LNCAP (cell line): ENCODE data around the gene KRTAP4-6.

ENCODE experiments used
- TF ChIP-seq, protein P1 (sequence below): fragments of 450-650 bp; IDR thresholded peaks from 2 replicates; pipeline ENCODE4 v1.5.1; 2017; ENCODE audit warnings: mild to moderate bottlenecking

KRTAP4-6 gene

DNA sequence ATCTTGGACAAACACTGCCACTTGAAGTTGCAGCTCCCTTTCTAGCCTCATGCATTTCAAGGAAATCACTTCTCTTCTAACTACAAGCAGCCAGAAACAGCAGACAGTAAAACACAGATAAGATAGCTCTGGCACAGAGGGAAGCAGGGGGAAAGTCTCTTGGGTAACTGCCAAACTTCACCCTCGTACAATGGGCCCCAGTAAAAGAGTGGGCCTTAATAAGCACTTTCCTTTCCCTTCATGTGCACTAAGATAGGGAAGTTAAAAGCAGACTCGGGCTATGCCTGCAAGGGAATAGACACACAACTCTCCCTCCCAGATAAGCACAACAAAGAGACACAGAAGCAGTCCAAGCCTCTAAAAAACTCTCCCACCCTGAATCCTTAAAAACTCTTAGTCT is 13.5 kb upstream of the KRTAP4-6 start:
- TF ChIP-seq, protein P1, sequence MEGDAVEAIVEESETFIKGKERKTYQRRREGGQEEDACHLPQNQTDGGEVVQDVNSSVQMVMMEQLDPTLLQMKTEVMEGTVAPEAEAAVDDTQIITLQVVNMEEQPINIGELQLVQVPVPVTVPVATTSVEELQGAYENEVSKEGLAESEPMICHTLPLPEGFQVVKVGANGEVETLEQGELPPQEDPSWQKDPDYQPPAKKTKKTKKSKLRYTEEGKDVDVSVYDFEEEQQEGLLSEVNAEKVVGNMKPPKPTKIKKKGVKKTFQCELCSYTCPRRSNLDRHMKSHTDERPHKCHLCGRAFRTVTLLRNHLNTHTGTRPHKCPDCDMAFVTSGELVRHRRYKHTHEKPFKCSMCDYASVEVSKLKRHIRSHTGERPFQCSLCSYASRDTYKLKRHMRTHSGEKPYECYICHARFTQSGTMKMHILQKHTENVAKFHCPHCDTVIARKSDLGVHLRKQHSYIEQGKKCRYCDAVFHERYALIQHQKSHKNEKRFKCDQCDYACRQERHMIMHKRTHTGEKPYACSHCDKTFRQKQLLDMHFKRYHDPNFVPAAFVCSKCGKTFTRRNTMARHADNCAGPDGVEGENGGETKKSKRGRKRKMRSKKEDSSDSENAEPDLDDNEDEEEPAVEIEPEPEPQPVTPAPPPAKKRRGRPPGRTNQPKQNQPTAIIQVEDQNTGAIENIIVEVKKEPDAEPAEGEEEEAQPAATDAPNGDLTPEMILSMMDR: no peak

DNA sequence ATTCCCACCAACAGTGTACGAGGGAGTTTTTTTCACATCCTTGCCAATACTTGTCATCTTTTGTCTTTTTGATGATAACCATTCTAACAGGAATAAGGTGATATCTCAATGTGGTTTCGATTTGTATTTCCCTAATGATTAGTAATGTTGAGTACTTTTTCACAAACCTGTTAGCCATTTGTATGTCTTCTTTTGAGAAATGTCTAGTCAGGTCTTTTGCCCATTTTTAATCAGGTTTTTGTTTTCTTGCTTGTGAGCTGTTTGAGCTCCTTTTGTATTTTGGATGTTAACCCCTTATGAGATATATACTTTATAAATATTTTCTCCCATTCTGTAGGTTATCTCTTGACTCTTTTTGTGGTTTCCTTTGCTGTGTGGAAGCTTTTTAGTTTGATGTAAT is 11.2 kb upstream of the KRTAP4-6 start:
- TF ChIP-seq, protein P1: no peak

DNA sequence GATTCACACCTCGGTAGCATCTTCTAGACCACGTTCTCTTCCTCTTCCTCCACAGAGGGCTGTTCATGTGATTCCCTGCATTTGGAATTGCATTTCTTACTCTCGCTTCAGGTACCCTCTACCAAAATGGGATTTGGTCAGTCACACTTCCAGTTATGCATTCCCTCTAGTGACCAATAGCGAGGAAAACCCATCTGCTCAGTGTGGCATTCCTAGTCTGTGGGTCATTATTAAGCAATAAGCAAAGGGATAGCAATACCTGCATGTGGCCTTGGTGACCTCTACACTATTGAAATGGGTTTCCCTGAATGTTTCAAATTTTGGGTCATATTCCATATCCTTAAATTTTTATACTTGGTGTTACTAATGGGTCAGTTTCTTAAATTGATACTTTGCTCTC is 9.7 kb upstream of the KRTAP4-6 start:
- TF ChIP-seq, protein P1: no peak

DNA sequence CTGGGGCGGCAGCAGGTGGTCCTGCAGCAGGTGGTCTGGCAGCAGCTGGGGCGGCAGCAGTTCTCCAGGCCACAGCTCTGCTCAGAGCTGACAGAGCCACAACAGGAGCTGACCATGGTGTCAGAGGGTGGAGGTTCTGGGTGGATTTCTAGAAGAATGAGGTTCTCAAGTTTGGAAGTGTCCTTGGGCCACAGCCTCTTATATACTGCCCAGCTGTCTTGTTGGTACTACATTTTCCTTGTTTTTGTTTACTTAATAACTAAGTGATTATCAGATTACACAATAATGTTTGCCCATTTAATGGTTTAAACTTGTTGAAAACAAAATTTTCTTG is 9.3 kb upstream of the KRTAP4-6 start, which contains the start of gene KRTAP4-5:
TSS of gene KRTAP4-5 (minus strand) at position 174 of the 334 bp plus-strand sequence. CDS start at position 116, 58 bp downstream.
- TF ChIP-seq, protein P1: no peak

DNA sequence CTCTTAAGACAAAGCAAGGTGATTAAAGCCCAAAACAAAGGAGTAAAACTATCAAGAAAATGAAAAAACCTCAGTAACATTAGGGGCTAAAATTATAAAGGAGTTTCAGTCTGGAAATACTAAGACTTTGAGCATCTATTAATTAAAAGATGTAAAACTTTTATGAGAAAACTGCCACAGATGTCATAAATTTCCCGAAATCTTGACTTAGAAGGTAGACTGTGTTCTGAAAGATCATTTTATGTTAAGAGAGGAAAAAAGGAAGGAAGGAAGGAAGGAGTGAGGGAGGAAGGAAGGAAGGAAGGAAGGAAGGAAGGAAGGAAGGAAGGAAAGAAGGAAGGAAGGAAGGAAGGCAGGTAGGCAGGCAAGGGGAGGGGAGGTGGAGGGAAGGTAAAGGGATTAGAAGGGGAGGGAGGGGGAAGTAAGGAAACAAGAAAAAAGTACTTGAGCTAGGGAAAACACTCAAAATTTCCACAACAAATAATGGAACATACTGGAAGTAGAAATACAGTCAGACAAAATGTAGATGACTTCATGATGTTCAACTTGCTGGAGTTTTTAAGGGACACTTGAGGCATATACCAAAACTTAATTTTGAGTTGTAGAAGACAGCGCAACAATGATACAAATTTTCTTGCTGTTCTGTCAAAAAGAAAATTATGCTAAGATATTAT is 7.3 kb upstream of the KRTAP4-6 start:
- TF ChIP-seq, protein P1: no peak

DNA sequence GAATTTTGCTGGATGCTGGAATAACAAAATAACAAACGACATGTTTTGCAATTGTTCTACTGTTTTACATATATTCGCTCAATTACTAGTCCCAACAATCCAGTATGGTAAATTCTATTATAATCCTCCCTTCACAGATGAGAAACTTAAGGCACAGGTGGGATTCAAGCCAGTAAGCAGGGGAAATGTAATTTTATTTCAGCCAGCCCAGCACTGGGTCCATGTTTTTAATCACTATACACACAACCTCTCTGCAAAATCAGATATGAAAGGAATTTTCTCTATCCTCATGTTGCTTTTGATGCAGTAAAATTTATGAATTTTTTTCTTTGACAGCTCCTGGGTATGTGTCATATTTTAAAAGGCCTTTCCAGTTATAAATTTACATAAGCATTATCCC is 4.9 kb upstream of the KRTAP4-6 start:
- TF ChIP-seq, protein P1: no peak

DNA sequence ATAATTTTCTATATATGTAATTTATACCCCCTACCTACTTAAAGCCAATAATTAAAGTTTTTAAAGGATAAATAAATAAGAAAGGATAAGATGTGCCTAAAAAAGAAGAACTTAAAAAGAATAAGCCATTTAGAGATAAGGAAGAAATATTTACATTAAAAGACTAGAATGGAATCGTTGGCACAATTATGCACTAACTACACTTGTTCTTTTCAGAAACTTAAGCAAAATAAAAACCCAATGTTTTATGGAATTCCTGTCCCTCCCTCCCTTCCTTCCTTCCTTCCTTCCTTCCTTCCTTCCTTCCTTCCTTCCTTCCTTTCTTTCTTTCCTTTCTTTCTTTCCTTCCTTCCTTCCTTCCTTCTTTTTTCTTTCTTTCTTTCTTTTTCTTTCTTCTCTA is 4.5 kb upstream of the KRTAP4-6 start:
- TF ChIP-seq, protein P1: no peak

DNA sequence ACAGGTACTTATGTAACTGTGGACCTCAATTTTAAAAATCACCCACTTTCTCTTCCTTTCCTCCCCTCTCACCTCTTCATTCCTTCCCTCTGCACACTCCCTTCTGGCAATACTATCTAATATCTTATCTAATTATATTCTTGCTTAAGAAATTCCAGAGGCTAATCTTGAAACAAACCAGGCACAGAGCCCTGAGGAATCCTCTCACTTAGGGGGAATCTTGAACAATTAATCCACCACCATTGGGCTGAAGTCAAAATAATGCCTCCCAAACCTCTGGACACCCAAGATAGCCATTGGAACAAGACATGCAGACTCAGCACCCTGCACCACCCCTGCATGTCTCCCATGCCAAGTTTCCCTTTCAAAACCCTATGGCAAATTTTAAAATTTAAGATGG is 1.0 kb upstream of the KRTAP4-6 start:
- TF ChIP-seq, protein P1: no peak
